ENCODE results near the gene ARMC7.
A peak's percentile ranks its signal among the peaks of the same experiment; 100 is the strongest.

DNA sequence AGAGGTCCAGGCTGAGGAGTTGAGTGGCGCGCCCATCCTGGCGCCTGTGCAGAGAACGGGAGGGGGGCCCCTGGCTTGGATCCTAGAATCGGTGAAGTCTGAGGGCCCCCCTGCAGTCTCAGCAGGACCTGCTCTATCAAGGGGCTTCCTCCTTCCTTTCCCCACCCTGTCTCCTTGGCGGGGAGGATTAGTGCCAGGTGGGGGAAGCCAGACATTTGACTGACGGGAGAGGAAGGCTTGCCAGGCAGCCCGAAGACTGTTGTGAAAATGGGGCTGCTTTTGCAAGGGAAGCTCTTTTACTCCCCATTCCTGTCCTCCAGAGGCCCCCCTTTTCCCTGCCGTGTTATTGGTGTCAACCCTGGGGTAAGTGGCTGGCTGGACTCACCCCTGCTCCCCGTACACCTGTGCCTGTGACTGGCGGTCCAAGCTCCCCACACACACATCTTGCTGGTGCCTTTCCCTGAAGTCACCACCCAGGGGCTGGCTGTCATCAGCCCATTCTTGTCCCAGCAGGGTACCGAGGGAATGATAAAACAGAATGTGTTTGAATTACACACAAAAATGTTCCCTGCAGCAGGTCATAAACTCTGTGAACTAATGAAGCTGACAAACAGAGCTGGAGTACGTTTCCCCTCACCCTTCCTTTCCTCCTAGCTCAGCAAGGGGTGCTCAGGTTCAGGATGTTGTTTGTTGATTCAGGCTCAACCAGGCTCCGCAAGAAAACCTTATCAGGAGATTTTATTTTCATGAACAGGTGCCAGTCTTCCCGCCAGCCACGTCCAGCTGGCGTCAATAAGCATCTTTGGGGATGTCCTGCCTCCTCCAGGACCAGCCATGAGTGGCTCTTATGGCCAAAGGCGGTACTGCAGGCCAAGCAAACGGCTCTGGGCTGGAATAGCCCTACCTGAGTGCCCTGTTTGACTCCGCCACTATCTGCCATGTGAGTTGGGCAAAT lies 4.4 kb upstream of the ARMC7 start:
- TF ChIP-seq, protein P1, sequence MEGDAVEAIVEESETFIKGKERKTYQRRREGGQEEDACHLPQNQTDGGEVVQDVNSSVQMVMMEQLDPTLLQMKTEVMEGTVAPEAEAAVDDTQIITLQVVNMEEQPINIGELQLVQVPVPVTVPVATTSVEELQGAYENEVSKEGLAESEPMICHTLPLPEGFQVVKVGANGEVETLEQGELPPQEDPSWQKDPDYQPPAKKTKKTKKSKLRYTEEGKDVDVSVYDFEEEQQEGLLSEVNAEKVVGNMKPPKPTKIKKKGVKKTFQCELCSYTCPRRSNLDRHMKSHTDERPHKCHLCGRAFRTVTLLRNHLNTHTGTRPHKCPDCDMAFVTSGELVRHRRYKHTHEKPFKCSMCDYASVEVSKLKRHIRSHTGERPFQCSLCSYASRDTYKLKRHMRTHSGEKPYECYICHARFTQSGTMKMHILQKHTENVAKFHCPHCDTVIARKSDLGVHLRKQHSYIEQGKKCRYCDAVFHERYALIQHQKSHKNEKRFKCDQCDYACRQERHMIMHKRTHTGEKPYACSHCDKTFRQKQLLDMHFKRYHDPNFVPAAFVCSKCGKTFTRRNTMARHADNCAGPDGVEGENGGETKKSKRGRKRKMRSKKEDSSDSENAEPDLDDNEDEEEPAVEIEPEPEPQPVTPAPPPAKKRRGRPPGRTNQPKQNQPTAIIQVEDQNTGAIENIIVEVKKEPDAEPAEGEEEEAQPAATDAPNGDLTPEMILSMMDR (IDR thresholded peaks at IDR 0.05; ENCODE audit: low read depth, low read length, poor library complexity, severe bottlenecking) = peak; percentile 67
- no peak for TF ChIP-seq EZH2phosphoT487 (IDR thresholded peaks at IDR 0.05; ENCODE audit: borderline replicate concordance, low read length)
